Measurements from ENCODE around the gene PID1. TPM values are rescaled to one million over a fixed set of nuclear protein-coding genes. Genes with fewer than 3 reads are reported as not detected.

The PID1 gene
- total and polyA plus RNA-seq, 2 donors (not counting 1 experiment from before 2014, with no cell fraction given): 0.10 TPM; not detected in 1

GRCh38 chr2:229095472-229095871 is 175.6 kb downstream of the PID1 start:
- Mint-ChIP-seq H3K27ac (no peak overlapping the region), H3K9me3 (ENCODE audit: insufficient read depth) (peaks cover 2% of the 10 kb centered on the region), H3K4me3 (no peak overlapping the region), H3K27me3 (no peaks in the 10 kb centered on the region), H3K4me1 (no peaks in the 10 kb centered on the region)
- CTCF ChIA-PET: no interaction called here
- Histone ChIP-seq H3K4me1 (ENCODE audit: control insufficient read depth in 2 of 2, insufficient read depth in 2 of 2, low read length in 2 of 2) (no peaks in the 10 kb centered on the region), H4K20me1 (ENCODE audit: control insufficient read depth, insufficient read depth, low read length, poor library complexity, severe bottlenecking) (no peaks in the 10 kb centered on the region), H3K79me2 (ENCODE audit: control insufficient read depth, insufficient read depth, low read length) (no peaks in the 10 kb centered on the region), H3K27ac (ENCODE audit: low read length in 2 of 2) (no peak overlapping the region), H3K9me3 (ENCODE audit: control extremely low read depth in 1 of 3, control insufficient read depth in 2 of 3, insufficient read depth in 1 of 3, low read length in 2 of 3) (peaks cover 0 to 3% (median 0%) of the 10 kb centered on the region in 3 donors), H3K27me3 (replicated peaks in 1 of 4; ENCODE audit: control extremely low read depth in 1 of 4, control insufficient read depth in 3 of 4, insufficient read depth in 4 of 4, low read length in 3 of 4) (no peaks in the 10 kb centered on the region), H3K4me3 (ENCODE audit: control extremely low read depth in 1 of 5, extremely low read depth in 1 of 5, insufficient read depth in 1 of 5, low read depth in 2 of 5, low read length in 4 of 5) (no peak overlapping the region), H3K4me2 (replicated peaks; ENCODE audit: low read depth, low read length, poor library complexity, severe bottlenecking) (no peak overlapping the region), H3K9ac (ENCODE audit: low read length) (no peak overlapping the region), H3K36me3 (replicated peaks in 1 of 2; ENCODE audit: control extremely low read depth in 1 of 2, control insufficient read depth in 1 of 2, extremely low read depth in 1 of 2, insufficient read depth in 2 of 2, low read length in 1 of 2) (no peaks in the 10 kb centered on the region), H2AFZ (ENCODE audit: insufficient read depth, low read depth, low read length, poor library complexity, severe bottlenecking) (no peak overlapping the region)
- TF ChIP-seq CTCF (IDR thresholded peaks at IDR 0.05): no peak
- no peak for TF ChIP-seq EZH2 (IDR thresholded peaks at IDR 0.05; ENCODE audit: borderline replicate concordance, insufficient read depth, low read depth, low read length, poor library complexity, severe bottlenecking)
- ATAC-seq (ENCODE audit: low read depth) (no peak), DNase-seq (no peak)
- WGBS (ENCODE audit: insufficient coverage): no CpG with 5 or more reads among the region's 1 CpG
- POLR2A ChIA-PET: no interaction called here
- intact Hi-C loops (cut with micrococcal nuclease): no loop called here

- no peak overlapping the region for H3K4me2 ChIP-seq (replicated peaks; ENCODE audit: low read depth, low read length, poor library complexity, severe bottlenecking)
- no peak overlapping the region for H3K27ac ChIP-seq (ENCODE audit: low read length in 2 of 2)
- no peaks in the 10 kb centered on the region for H3K4me1 Mint-ChIP-seq
- no peaks in the 10 kb centered on the region for H3K4me1 ChIP-seq (ENCODE audit: control insufficient read depth in 2 of 2, insufficient read depth in 2 of 2, low read length in 2 of 2)
- no peaks in the 10 kb centered on the region for H3K27me3 ChIP-seq (replicated peaks in 1 of 4; ENCODE audit: control extremely low read depth in 1 of 4, control insufficient read depth in 3 of 4, insufficient read depth in 4 of 4, low read length in 3 of 4)
- H3K4me3 ChIP-seq (ENCODE audit: control extremely low read depth in 1 of 5, extremely low read depth in 1 of 5, insufficient read depth in 1 of 5, low read depth in 2 of 5, low read length in 4 of 5): no peak overlapping the region
- H3K27ac Mint-ChIP-seq: no peak overlapping the region
- no peaks in the 10 kb centered on the region for H3K79me2 ChIP-seq (ENCODE audit: control insufficient read depth, insufficient read depth, low read length)
- H3K9ac ChIP-seq (ENCODE audit: low read length): no peak overlapping the region
- TF ChIP-seq EZH2 (IDR thresholded peaks at IDR 0.05; ENCODE audit: borderline replicate concordance, insufficient read depth, low read depth, low read length, poor library complexity, severe bottlenecking) (no peak), CTCF (IDR thresholded peaks at IDR 0.05) (no peak)
- POLR2A ChIA-PET: no interaction called here
- H3K27me3 Mint-ChIP-seq: no peaks in the 10 kb centered on the region
- no peak overlapping the region for H2AFZ ChIP-seq (ENCODE audit: insufficient read depth, low read depth, low read length, poor library complexity, severe bottlenecking)
- intact Hi-C loops (cut with micrococcal nuclease): no loop called here
- H3K36me3 ChIP-seq (replicated peaks in 1 of 2; ENCODE audit: control extremely low read depth in 1 of 2, control insufficient read depth in 1 of 2, extremely low read depth in 1 of 2, insufficient read depth in 2 of 2, low read length in 1 of 2): no peaks in the 10 kb centered on the region
- ATAC-seq (ENCODE audit: low read depth): no peak
- H4K20me1 ChIP-seq (ENCODE audit: control insufficient read depth, insufficient read depth, low read length, poor library complexity, severe bottlenecking): no peaks in the 10 kb centered on the region
- no peaks in the 10 kb centered on the region for H3K9me3 Mint-ChIP-seq (ENCODE audit: insufficient read depth)
- CTCF ChIA-PET: no interaction called here
- WGBS (ENCODE audit: insufficient coverage): 100% methylated on average over 1 of the region's 2 CpGs
- no peak for DNase-seq
- no peak overlapping the region for H3K4me3 Mint-ChIP-seq
- peaks cover 0 to 3% (median 0%) of the 10 kb centered on the region in 3 donors for H3K9me3 ChIP-seq (ENCODE audit: control extremely low read depth in 1 of 3, control insufficient read depth in 2 of 3, insufficient read depth in 1 of 3, low read length in 2 of 3)
These were observed 180.9 kb downstream of the PID1 start for GRCh38 chr2:229090225-229090624.
